Activated T-cell treated with anti-CD3 and anti-CD28 coated beads for 24 hours (primary cell): ENCODE results near the gene PRR18.

ENCODE experiments used
- DNase-seq: peaks from one replicate; pipeline ENCODE4 v3.0.0-alpha.2; 2020; ENCODE audit warnings: low read depth

PRR18 gene

DNA sequence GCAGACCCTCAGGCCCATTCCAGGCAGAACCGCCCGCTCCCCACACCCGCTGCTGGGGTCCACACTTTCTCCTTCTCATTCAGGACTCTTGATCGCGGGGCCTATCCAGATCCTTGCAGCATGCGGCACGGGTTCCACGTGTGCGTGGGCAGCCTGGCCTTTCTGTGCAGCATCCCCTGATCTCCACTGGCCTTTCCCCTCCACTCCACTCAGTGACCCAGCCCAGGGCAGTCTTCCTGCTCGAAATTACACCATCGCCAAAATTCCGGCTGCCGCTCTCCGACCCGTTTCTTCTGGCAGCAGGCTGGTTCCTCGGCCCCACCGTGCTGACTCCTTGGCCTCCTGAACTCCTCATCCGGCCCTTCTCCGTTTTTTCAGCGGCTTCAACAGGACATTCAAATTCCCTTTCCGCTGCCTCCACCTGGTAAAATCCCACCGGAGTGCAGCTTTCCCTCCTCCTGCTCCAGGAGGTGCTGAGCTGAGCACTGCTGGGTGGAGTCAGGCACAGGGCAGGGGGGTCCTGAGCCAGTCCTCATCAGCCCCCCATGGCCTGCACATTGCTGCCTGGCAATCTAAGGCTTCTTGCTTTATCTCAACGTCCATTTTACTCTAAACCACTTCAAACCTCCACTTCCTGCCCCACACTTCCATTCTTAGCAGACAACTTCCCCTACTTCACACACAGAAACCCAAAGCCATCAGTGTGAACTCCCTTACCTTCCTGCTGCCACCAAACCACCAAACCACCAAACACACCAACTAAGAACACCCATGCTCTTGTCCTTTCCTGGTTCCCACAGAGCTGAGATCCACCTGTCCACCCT is 25.2 kb upstream of the PRR18 start:
- DNase-seq: no peak

DNA sequence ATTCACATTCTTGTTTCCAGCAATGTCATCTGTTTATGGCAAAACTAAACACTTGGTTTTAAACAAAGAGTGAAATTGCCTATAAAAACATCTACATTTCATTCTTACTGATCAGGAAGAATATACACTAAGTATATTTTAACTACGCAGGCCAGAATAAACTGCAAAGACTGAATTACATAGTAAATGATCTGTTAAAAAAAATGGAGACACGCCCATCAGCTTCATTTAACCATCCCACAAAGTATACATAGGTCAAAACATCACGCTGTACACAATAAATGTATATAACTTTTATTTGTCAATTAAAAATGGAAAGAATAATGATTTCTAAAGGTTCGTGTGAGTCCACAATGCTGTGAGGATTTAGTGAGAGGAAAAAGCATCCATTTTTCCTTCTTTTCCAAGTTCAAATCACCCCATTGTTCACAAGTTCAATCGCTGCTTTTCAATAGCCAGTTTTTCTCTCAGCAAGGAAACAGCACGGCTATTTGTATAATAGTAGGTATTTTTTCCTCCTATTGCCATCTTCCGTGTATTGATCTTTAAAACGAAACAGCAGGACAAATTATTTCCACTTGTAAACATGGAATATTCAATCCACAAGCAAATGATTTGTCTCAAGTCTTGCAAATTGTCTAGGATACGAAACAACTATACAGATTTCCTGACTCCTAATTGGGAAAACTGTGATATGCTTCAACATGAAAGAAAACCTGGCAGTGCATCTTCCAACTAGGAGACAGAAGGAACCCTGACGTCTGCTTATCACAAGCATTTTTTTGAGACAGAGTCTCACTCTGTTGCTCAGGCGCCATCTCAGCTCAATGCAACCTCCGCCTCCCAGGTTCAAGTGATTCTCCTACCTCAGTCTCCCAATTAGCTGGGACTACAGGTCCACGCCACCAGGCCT is 23.6 kb upstream of the PRR18 start:
- DNase-seq: no peak

DNA sequence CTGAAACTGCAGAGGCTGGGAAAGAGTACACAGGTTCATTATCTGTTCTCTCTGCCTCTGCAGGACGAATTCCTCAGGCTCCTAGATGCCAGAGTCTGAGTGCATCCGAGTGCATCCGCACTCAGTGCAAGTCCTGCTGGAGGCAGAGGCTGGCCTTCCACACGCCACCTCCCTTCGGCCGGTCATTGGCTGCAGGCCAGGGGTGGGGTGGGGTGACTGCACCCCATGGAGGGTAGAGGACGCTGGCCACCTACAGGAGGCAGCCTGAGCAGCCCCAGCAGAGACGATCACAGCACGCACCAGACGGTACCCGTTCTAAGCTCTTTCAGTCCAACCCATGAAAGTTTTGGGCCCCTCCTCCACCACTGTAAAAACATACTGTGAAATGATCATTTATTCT is 22.4 kb upstream of the PRR18 start:
- no peak for DNase-seq

DNA sequence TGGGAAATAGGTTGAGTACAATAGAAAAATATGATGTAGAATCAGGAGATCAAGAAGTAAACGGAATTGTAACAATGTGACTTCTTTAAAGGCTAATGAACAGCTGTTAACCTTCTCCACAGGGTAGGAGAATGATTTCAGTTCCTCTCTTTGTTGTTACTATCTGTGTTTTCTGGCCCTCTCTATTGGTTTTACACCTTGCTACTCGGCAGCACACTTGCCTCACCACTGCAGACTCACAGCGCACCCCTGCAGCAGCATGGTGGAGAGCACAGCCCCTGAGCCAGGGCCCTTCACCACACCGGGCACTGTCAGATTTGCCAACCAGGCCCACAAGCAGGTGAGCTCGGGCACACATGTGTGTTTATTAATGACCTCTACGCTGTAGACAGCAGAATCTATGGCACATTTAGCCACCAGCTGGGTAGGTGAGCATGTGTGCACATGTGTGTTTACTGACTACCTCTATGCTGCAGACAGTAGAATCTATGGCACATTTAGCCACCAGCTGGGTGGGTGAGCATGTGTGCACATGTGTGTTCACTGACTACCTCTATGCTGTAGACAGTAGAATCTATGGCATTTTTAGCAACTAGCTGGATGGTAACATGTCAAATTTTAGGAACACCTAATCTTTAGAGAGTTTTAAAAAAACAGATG is 17.3 kb upstream of the PRR18 start:
- no peak for DNase-seq

DNA sequence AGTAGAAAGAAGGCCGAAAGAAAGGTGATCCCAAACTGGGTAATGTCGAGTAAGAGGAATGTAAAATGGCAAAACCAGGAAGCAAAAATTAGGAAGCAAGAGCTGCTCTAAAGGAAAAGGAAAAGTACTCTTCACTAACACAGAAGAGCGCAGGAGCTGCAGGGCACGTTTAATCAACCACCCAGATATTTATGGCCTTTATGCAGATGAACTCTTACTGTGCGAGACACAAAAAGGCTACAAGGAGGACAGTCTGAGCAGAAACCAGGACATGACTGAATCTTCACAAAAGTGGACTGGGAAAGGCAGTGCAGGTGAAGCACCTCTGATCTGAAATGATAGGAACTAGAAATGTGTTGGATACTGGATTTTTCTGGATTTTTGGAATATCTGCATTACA is 15.2 kb upstream of the PRR18 start:
- DNase-seq: no peak

DNA sequence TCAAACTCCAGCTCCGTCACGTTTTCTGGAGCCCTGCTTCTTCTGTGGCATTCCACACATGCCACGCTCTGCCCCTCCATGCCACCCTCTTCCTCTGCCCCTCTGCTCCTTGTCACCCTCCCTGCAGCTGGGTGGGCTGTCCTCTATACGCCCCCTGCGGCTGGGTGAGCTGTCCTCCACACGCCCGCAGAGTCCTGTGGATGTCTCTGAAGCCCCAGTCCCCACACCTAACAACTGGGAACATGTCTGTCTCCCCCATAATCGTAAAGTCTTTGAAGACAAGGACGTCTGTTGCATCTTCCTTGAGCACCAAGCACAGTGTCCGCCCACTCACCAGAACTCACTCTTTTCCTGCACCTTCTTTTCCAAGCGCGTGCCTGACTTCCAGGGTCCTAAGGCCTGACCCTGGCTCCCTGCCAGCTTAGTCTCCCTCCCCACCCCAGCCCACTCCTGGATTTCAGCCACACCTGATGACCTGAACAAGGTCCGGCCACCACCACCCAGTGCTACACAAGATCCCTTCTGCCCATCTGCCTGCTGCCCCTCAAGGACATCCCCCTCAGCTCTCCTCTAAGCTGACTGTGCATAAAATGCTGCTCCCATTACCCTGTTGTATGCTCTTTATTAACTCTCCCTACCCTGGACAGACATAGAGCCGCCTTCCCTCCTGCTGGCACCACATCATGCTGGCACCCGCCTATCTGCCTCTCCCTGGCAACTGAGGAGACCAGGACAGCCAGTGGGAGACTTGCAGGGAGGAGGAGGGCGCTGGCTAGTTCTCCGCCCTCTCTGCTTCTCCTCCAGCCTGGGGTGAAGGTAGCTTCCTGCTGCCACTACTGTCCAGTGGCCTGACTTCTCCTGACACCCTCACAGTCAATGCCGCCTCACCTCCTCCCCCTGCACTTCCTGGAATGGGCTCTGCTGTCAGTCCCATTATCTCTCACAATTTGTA is 10.7 kb upstream of the PRR18 start:
- DNase-seq: no peak

DNA sequence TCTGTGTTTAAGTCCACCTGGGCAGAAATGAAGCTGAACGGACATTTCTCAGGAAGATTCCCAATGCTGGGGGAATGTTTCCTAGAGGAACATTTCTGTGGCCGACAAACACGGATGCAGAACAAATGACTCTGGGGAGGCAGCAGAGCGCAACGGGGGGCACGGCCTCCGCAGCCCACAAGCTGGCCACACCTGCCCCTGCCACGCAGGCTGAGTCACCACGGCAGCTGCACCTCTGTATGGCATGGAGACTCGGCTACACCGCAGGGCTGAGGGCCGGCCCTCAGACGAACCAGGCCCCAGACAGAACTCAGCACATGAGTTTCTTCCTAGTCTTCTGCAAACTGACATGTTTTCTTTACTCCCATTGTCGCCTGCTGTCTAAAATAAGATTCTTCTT is 10.0 kb upstream of the PRR18 start:
- no peak for DNase-seq

GRCh38 chr6:166317261-166318212 is 9.3 kb upstream of the PRR18 start:
- no peak for DNase-seq

DNA sequence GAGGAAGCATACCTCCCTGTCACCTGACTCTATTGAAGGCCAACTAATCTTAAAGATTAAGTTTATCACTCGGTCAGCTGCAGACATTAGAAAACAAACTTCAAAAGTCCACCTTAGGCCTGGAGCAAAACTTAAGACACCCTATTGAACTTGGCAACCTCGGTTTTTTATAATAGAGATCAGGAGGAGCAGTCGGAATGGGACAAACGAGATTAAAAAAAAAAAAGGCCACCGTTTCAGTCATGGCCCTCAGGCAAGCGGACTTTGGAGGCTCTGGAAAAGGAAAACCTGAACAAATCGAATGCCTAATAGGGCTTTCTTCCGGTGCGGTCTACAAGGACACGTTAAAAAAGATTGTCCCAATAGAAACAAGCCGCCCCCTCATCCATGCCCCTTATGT is 7.2 kb upstream of the PRR18 start:
- DNase-seq: no peak

- DNase-seq: no peak
Observed at GRCh38 chr6:166314454-166314853, 6.3 kb upstream of the PRR18 start.

DNA sequence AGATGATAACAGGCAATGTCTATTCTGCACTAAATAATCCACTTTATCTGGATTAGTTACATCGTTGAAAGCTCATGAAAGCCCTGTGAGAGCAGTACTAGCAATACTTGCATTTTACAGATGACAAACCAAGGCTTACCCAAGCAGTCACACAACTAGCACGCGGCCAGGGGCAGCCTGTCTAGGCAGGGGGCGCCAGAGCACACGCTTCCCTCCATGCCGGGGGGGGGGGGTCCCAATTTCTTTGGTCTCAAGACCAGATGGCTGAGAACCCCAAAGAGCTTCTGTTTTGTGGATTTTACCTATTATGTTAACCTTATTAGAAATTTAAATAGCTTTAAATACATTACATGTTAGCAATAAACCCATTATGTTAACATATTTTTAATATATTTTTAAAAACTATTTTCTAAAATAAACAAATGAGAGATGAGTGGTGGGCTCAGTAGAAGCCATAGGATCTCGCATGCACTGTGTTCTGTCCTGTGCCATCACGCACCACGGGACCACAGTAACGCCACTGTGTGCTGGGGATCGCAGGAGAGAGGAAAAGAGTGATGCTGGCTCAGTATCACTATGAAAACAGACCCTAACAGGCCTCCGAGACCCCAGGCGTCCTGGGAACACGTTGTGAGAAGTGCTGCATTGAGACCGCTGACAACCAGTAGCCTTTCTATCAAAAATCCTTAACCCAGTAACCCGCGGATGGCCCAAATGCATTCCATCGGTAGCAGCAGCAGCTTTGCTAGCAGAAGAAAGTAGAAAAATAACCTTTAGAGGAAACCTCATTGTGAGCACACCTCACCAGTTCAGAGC is 5.3 kb upstream of the PRR18 start:
- no peak for DNase-seq

GRCh38 chr6:166312832-166313231 is 4.6 kb upstream of the PRR18 start:
- no peak for DNase-seq

DNA sequence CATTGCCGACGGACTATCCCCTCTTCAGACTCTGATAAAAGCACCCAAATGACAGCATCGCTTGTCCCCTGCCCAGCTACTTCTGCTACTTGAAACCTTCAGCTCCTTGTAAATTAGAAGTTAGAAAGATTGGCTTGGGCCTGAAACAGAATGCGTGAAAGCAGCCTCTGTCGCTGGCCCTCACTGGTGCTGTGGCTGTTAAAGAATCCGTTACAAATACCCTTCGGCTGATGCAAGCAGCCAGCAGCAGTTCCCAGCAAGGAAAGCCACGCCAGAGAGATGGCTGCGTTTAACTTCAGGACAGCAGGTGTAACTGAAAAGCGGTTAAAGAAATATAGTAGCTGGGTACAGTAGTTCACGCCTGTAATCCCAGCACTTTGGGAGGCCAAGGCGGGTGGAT is 2.4 kb upstream of the PRR18 start:
- DNase-seq: no peak

GRCh38 chr6:166309977-166310376 is 1.8 kb upstream of the PRR18 start:
- DNase-seq: no peak

GRCh38 chr6:166308769-166309589 is 787 bp upstream of the PRR18 start:
- DNase-seq: no peak

GRCh38 chr6:166307082-166308032 is 835 bp downstream of the PRR18 start:
- no peak for DNase-seq

DNA sequence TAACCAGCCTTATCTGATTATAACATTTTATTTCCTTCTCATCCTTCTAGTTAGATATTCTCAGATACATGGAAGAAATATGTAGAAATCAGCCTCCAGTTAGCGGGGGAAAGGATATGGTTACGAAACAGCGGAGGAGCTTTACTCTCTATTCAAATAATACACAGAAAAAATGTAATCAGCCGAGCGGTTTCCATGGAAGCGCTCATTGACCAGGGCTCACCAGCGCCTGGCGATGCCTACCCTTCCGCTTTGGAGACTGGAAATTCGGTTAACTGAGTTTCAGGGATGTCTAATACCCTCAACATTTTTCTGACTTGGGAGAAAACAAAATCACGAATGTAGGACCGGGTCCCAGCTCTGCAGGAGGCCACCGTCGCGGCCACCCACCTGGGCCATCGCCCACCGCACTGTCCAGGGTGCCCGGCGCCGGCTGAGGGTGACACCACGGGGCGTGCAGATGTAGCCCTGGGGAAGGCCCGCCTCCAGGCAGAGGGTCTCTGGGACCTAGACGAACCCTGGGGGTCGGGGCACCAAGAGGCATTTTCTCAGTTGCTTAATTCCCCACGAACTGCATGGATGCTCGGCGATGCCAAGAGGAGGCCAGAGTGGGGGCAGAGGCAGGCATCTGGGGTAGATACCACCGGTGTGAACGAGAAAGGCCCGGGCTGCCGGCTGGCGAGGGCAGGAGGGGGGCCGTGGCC is 1.7 kb downstream of the PRR18 start:
- DNase-seq: no peak
